ENCODE data around the gene OR10P1. TPM values are rescaled to one million over a fixed set of nuclear protein-coding genes. Genes with fewer than 3 reads are reported as not detected.

OR10P1 gene, protein sequence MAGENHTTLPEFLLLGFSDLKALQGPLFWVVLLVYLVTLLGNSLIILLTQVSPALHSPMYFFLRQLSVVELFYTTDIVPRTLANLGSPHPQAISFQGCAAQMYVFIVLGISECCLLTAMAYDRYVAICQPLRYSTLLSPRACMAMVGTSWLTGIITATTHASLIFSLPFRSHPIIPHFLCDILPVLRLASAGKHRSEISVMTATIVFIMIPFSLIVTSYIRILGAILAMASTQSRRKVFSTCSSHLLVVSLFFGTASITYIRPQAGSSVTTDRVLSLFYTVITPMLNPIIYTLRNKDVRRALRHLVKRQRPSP
- not detected in 2 replicates for total RNA-seq

GRCh38 chr12:55636853-55637252 is at the start of gene OR10P1:
Gene OR10P1, plus strand, starts transcription at chr12:55636892. Its CDS starts 0 bp downstream, at chr12:55636892.

Other genes with a start within 250 kb of the OR10P1 start
- gene OR6C65, start 236.4 kb upstream of the OR10P1 start, total RNA-seq, result not detected in 2 replicates
- gene OR6C76, start 210.6 kb upstream of the OR10P1 start, total RNA-seq, result not detected in 2 replicates
- gene OR6C2, start 192.8 kb upstream of the OR10P1 start, total RNA-seq, result not detected in 2 replicates
- gene OR6C70, start 166.8 kb upstream of the OR10P1 start, total RNA-seq, result not detected in 2 replicates
- not detected in 2 replicates for gene OR6C68, start 144.5 kb upstream of the OR10P1 start, total RNA-seq
- not detected in 2 replicates for gene OR6C4, start 87.3 kb upstream of the OR10P1 start, total RNA-seq
- not detected in 2 replicates for gene OR2AP1, start 64.4 kb upstream of the OR10P1 start, total RNA-seq
- gene ITGA7, start 71.0 kb downstream of the OR10P1 start, total RNA-seq, result 0.32 and 1.7 TPM in 2 replicates
- 70.5 and 93.6 TPM in 2 replicates for gene BLOC1S1, start 79.2 kb downstream of the OR10P1 start, total RNA-seq
- under 0.01 and 2.0 TPM in 2 replicates for gene RDH5, start 83.5 kb downstream of the OR10P1 start, total RNA-seq
- gene CD63, start 92.1 kb downstream of the OR10P1 start, total RNA-seq, result 947 and 1,474 TPM in 2 replicates
- 1.5 and 4.2 TPM in 2 replicates for gene GDF11, start 106.2 kb downstream of the OR10P1 start, total RNA-seq
- gene SARNP, start 180.8 kb downstream of the OR10P1 start, total RNA-seq, result 124 and 176 TPM in 2 replicates
- 21.4 and 31.8 TPM in 2 replicates for gene ORMDL2, start 181.1 kb downstream of the OR10P1 start, total RNA-seq
- 54.9 and 61.7 TPM in 2 replicates for gene DNAJC14, start 192.7 kb downstream of the OR10P1 start, total RNA-seq
- gene MMP19, start 206.0 kb downstream of the OR10P1 start, total RNA-seq, result 0.30 and 0.32 TPM in 2 replicates

Measured in epithelial cell of umbilical artery (primary cell).